GM18907 (cell line): ENCODE data around the gene ATE1.

Source experiments
- ATAC-seq: cut with Tn5 transposase; IDR thresholded peaks from one replicate; pipeline ENCODE4 v1.9.1; 2021; ENCODE audit warnings: mild to moderate bottlenecking, moderate library complexity; ENCODE audit not compliant: unreplicated experiment

ATE1 gene

GRCh38 chr10:121747163-121747775, 180.6 kb downstream of the ATE1 start:
- no peak for ATAC-seq

GRCh38 chr10:121741248-121741792, 186.5 kb downstream of the ATE1 start:
- ATAC-seq: no peak

- ATAC-seq: no peak
Measured at GRCh38 chr10:121740069-121740468, 187.8 kb downstream of the ATE1 start.

- no peak for ATAC-seq
Measured at GRCh38 chr10:121739114-121739513, 188.7 kb downstream of the ATE1 start.

GRCh38 chr10:121736315-121737130, 191.3 kb downstream of the ATE1 start:
- no peak for ATAC-seq

GRCh38 chr10:121735263-121735662, 192.6 kb downstream of the ATE1 start:
- ATAC-seq: no peak

- ATAC-seq: no peak
Measured at GRCh38 chr10:121734589-121735045, 193.2 kb downstream of the ATE1 start.

- no peak for ATAC-seq
Measured at GRCh38 chr10:121732656-121733445, 195.0 kb downstream of the ATE1 start.

- no peak for ATAC-seq
Measured at GRCh38 chr10:121732172-121732571, 195.7 kb downstream of the ATE1 start.

- no peak for ATAC-seq
Measured at GRCh38 chr10:121724282-121724681, 203.5 kb downstream of the ATE1 start.

- ATAC-seq: no peak
Measured at GRCh38 chr10:121722665-121723064, 205.2 kb downstream of the ATE1 start.

GRCh38 chr10:121721257-121721656, 206.6 kb downstream of the ATE1 start:
- ATAC-seq: no peak

- no peak for ATAC-seq
Measured at GRCh38 chr10:121715969-121716368, 211.9 kb downstream of the ATE1 start.

GRCh38 chr10:121715076-121715475, 212.8 kb downstream of the ATE1 start:
- no peak for ATAC-seq

GRCh38 chr10:121713486-121713885, 214.3 kb downstream of the ATE1 start:
- no peak for ATAC-seq

- ATAC-seq: no peak
Measured at GRCh38 chr10:121710971-121711370, 216.9 kb downstream of the ATE1 start.

GRCh38 chr10:121710207-121710606, 217.6 kb downstream of the ATE1 start:
- ATAC-seq: no peak

GRCh38 chr10:121709675-121710073, 218.2 kb downstream of the ATE1 start:
- no peak for ATAC-seq

GRCh38 chr10:121708728-121709674, 218.8 kb downstream of the ATE1 start:
- ATAC-seq: no peak
